ENCODE data around the gene SSBP4. TPM values are rescaled to one million over a fixed set of nuclear protein-coding genes. Genes with fewer than 3 reads are reported as not detected.

The SSBP4 gene
- total and polyA plus RNA-seq, 2 donors (not counting 3 experiments of a cell fraction or from before 2014, with no cell fraction given), result 89.6 to 151 TPM

- ChIA-PET CTCF (interaction anchor here (0.6 to 1.3 kb wide), 2 partner anchors 8 to 536 kb away, joined by 3 read pairs; no protein-coding TSS in a partner anchor), POLR2A (no interaction called here)
- Histone ChIP-seq H3K27me3 (ENCODE audit: control insufficient read depth in 2 of 2, insufficient read depth in 2 of 2, low read length in 2 of 2) (no peaks in the 10 kb centered on the region), H3K4me1 (ENCODE audit: control insufficient read depth, extremely low read depth, insufficient read depth, low read length) (no peaks in the 10 kb centered on the region), H4K20me1 (replicated peaks; ENCODE audit: control insufficient read depth, extremely low read depth, insufficient read depth, low read length) (no peaks in the 10 kb centered on the region), H2AFZ (ENCODE audit: low read depth, low read length) (no peak overlapping the region), H3K27ac (ENCODE audit: insufficient read depth, low read depth, low read length) (no peak overlapping the region), H3K4me3 (replicated peaks in 1 of 3; ENCODE audit: insufficient read depth in 1 of 3, low read depth in 1 of 3, low read length in 3 of 3) (no peak overlapping the region), H3K79me2 (ENCODE audit: control insufficient read depth, insufficient read depth, low read length) (no peaks in the 10 kb centered on the region), H3K9me1 (replicated peaks; ENCODE audit: control insufficient read depth, extremely low read depth, insufficient read depth, low read length) (no peaks in the 10 kb centered on the region), H3K9me3 (replicated peaks; ENCODE audit: control insufficient read depth, insufficient read depth, low read length) (no peaks in the 10 kb centered on the region), H3K36me3 (ENCODE audit: control insufficient read depth in 2 of 2, extremely low read depth in 1 of 2, insufficient read depth in 2 of 2, low read length in 2 of 2) (peaks cover 6 to 58% of the 10 kb centered on the region in 2 experiments), H3K9ac (replicated peaks; ENCODE audit: extremely low read depth, insufficient read depth, low read length) (no peak overlapping the region), H3K4me2 (ENCODE audit: insufficient read depth, low read length) (no peak overlapping the region)
- dilution Hi-C loops (cut with MboI; ENCODE audit: extremely low pct_ligation_motif_present, low sequenced_read_pairs), result no loop called here
- intact Hi-C loops (cut with micrococcal nuclease), result no loop called here
- no peak for DNase-seq (ENCODE audit: low read depth, low spot score)
- FAIRE-seq, result no peak
- TF ChIP-seq GATA2 (IDR thresholded peaks at IDR 0.05; ENCODE audit: insufficient read depth, insufficient read length, low read depth, low read length), result no peak
- TF ChIP-seq FOS (IDR thresholded peaks at IDR 0.05; ENCODE audit: borderline replicate concordance, insufficient read depth, low read length), result no peak
- TF ChIP-seq, protein P1, sequence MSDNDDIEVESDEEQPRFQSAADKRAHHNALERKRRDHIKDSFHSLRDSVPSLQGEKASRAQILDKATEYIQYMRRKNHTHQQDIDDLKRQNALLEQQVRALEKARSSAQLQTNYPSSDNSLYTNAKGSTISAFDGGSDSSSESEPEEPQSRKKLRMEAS (IDR thresholded peaks at IDR 0.05; ENCODE audit: insufficient read depth, insufficient read length), result no peak
- no peak for TF ChIP-seq POLR2A (IDR thresholded peaks at IDR 0.05; ENCODE audit: low read depth, low read length)
- no peak for TF ChIP-seq MYC (IDR thresholded peaks at IDR 0.05; ENCODE audit: low read depth, low read length)
- TF ChIP-seq JUN (IDR thresholded peaks at IDR 0.05; ENCODE audit: borderline replicate concordance, insufficient read depth, insufficient read length, low read depth), result no peak
- no peak for TF ChIP-seq CTCF (IDR thresholded peaks at IDR 0.05; ENCODE audit: extremely low read depth in 1 of 2, insufficient read depth in 1 of 2, low read depth in 1 of 2, low read length in 2 of 2)
- no peak for TF ChIP-seq POLR2AphosphoS5 (IDR thresholded peaks at IDR 0.05; ENCODE audit: insufficient read depth, low read depth, low read length)
- TF ChIP-seq EZH2 (IDR thresholded peaks at IDR 0.05; ENCODE audit: borderline replicate concordance, low read depth, low read length, severe bottlenecking), result no peak
- no TSS peak for BruUV-seq (replicated peaks)
Observed at GRCh38 chr19:18446811-18447359, 27.7 kb downstream of the SSBP4 start.
